HUES64 (cell line): Measurements from ENCODE around the gene HEATR3. TPM values are rescaled to one million over a fixed set of nuclear protein-coding genes. Genes with fewer than 3 reads are reported as not detected.

Source experiments
- H3K27ac ChIP-seq: 2 replicates; pipeline ENCODE4 v1.7.0; 2013; ENCODE audit warnings: low read depth, low read length, inconsistent platforms
- H3K27me3 ChIP-seq: 2 replicates; pipeline ENCODE4 v1.6.1; 2013; ENCODE audit warnings: mild to moderate bottlenecking, low read length; ENCODE audit not compliant: insufficient read depth
- H3K36me3 ChIP-seq: 2 replicates; pipeline ENCODE4 v1.6.1; 2013; ENCODE audit warnings: mild to moderate bottlenecking, low read length; ENCODE audit not compliant: insufficient read depth
- H3K4me1 ChIP-seq: 2 replicates; pipeline ENCODE4 v1.6.1; 2013; ENCODE audit warnings: mild to moderate bottlenecking, low read length, moderate library complexity; ENCODE audit not compliant: insufficient read depth
- H3K4me3 ChIP-seq: 2 replicates; pipeline ENCODE4 v1.5.1; 2013; ENCODE audit warnings: mild to moderate bottlenecking, low read length, moderate library complexity
- H3K9ac ChIP-seq: 2 replicates; pipeline ENCODE4 v1.6.1; 2013; ENCODE audit warnings: mild to moderate bottlenecking, low read depth, low read length
- H3K9me3 ChIP-seq: 2 replicates; pipeline ENCODE4 v1.6.1; 2013; ENCODE audit warnings: low read depth, low read length; ENCODE audit not compliant: insufficient read depth
- WGBS: fragments of 150-250, 120-280 bp; methylation state at CpG from one replicate; pipeline ENCODE4 v1.1.7; 2013; ENCODE audit warnings: missing lambda C conversion rate; 5-methylcytosine and 5-hydroxymethylcytosine counted together
- polyA plus RNA-seq, 2 experiments: library from polyadenylated mRNA; stranded (reverse); fragments of 50-300 nt; gene quantifications; one replicate each; pipeline ENCODE4 v1.2.3, GENCODE V29; 2013

Gene HEATR3
- 17.3 TPM for polyA plus RNA-seq (2013, experiment 1 of 2)
- 15.6 TPM for polyA plus RNA-seq (2013, experiment 2 of 2)

DNA sequence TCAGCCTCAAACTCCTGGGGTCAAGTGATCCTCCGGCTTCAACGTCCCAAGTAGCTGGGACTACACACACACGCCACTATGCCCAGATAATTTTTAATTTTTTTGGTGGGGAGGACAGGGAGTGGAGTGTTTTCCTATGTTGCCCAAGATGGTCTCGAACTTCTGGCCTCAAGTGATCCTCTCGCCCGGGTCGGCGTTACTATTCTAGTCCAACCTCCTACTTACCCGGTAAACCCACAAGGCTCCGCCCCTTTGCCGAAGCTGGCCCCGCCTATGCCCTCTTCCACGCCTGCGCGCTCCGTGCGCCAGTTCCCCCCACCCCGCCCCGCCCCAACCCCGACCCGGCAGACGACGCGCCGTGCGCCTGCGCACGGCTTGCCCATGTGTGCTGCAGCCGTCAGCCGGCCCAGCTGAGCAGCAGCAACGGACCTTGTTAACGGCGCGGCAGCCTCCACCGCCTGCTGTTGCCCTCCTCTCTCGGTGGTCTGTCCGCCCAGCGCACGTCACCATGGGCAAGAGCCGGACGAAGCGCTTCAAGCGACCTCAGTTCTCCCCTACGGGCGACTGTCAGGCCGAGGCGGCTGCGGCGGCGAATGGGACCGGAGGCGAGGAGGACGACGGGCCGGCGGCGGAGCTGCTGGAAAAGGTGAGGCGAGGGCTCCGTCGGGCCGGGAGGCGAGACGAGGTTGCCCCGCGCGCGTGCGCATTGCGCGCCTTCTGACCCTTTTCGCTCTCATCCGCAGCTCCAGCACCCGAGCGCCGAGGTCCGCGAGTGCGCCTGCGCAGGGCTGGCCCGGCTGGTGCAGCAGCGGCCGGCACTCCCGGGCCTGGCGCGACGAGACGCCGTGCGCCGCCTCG is at the start of gene HEATR3:
Gene HEATR3, plus strand, starts transcription at position 347 of the 858 bp plus-strand sequence. Its CDS starts 162 bp downstream, at position 509.
- Histone ChIP-seq H3K9me3 (no peaks in the 10 kb centered on the region), H3K27me3 (no peaks in the 10 kb centered on the region), H3K4me3 (peak within 1 kb of the TSS; percentile 97), H3K9ac (peak within 1 kb of the TSS; percentile 90), H3K4me1 (peaks cover 4% of the 10 kb centered on the region), H3K36me3 (peaks cover 24% of the 10 kb centered on the region), H3K27ac (peak within 1 kb of the TSS; percentile 92)
- 2% methylated on average over 90 of the region's 91 CpGs for WGBS

DNA sequence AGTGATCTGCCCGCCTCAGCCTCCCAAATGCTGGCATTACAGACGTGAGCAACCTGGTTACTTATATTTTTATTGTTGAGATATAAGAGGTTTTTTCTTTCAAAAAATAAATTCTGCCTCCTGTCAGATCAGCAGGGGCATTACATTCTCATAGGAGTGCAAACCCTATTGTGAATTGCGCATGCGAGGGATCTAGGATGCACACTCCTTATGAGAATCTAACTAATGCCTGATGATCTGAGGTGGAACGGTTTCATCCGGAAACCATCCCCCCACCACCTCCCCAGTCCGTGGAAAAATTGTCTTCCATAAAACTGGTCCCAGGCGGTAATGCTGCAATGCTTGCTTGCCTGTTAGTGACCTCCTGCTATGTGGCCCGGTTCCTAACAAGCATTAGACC is 48.2 kb upstream of the HEATR3 start:
- H3K36me3 ChIP-seq: no peaks in the 10 kb centered on the region
- H3K4me1 ChIP-seq: peaks cover 9% of the 10 kb centered on the region
- 93% methylated on average over 9 of the region's 9 CpGs for WGBS
- no peak overlapping the region for H3K9ac ChIP-seq
- no peak overlapping the region for H3K27ac ChIP-seq
- no peaks in the 10 kb centered on the region for H3K27me3 ChIP-seq
- no peaks in the 10 kb centered on the region for H3K9me3 ChIP-seq
- no peak overlapping the region for H3K4me3 ChIP-seq

DNA sequence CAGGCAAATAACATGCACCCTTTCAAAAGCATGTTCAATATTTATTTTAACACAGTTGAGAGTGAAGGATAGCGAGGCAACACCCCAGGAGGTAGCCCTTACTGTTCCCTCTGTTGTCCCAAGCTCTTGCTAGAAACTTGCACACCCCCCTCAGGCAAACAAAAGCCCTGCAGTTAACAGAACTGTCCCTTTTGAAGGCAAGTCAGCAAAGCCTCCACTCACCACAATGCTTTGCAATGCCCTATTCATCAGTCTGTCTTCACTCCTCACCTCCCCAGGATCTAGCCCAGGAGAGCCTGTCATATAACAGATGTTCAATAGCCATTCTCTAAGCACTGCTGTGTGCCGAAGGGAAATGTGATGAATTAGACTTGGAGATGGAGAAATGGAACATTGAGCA is 44.2 kb upstream of the HEATR3 start:
- Histone ChIP-seq H3K9ac (no peak overlapping the region), H3K4me3 (no peak overlapping the region), H3K4me1 (peaks cover 16% of the 10 kb centered on the region), H3K9me3 (no peaks in the 10 kb centered on the region), H3K27me3 (no peaks in the 10 kb centered on the region), H3K27ac (no peak overlapping the region), H3K36me3 (no peaks in the 10 kb centered on the region)
- WGBS: 49% methylated on average over 2 of the region's 2 CpGs

GRCh38 chr16:50023641-50024040 is 42.1 kb upstream of the HEATR3 start:
- H3K36me3 ChIP-seq: peaks cover 5% of the 10 kb centered on the region
- H3K4me3 ChIP-seq: no peak overlapping the region
- no peaks in the 10 kb centered on the region for H3K9me3 ChIP-seq
- WGBS: 81% methylated on average over 4 of the region's 4 CpGs
- no peaks in the 10 kb centered on the region for H3K27me3 ChIP-seq
- H3K4me1 ChIP-seq: peaks cover 16% of the 10 kb centered on the region
- no peak overlapping the region for H3K9ac ChIP-seq
- H3K27ac ChIP-seq: no peak overlapping the region

- H3K4me1 ChIP-seq: peaks cover 16% of the 10 kb centered on the region
- H3K9me3 ChIP-seq: no peaks in the 10 kb centered on the region
- H3K9ac ChIP-seq: no peak overlapping the region
- H3K27me3 ChIP-seq: no peaks in the 10 kb centered on the region
- H3K4me3 ChIP-seq: no peak overlapping the region; the same call in 1 of the 2 replicates
- 95% methylated on average over 11 of the region's 11 CpGs for WGBS
- peak overlapping the region; percentile 1; the same call in 1 of the 2 replicates for H3K27ac ChIP-seq
- H3K36me3 ChIP-seq: peaks cover 11% of the 10 kb centered on the region
Observed at GRCh38 chr16:50024207-50024606, 41.6 kb upstream of the HEATR3 start.

DNA sequence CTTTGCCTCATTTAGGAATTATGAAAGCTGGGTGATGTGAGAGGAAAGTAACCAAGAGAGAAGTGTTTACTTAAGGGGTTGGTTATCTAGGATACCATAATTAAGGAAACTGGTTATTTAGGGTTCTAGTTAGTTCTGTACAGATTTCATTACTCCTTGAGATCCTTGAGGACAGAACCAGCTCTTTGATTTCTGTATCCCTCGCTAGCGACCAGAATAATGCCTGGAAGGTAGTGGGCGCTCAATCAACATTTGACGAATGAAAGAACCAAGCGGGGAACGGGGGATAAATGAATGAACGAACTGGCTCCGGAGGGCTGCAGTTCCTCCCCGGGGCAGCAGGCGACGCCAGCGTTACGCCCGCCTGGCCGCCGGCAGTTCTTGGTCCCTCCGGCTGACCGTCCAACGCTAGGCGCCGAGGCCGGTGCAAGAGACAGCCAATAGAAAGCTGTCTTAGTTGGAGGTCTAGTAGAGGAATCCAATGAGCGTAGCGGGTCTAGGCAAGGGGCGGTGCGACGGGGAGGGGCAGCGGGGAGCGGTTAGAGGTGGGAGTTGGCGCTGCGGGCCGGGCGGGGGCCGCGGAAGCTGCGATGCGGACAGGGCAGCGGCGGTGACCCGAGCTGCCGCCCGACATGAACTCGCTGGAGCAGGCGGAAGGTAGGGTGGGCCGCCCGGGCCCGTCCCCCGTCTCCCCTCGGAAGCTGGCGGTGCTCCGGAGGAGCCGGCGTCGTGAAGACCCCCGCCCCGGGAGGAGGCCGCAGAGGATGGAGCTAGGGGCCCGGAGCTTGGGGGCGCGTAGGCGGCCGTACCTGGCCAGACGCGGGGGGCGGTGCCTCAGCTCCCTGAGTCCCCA is 40.9 kb upstream of the HEATR3 start, which contains the start of gene CNEP1R1:
Gene CNEP1R1, plus strand, starts transcription at position 542 of the 853 bp plus-strand sequence. Its CDS starts 91 bp downstream, at position 633.
- Histone ChIP-seq H3K27me3 (no peaks in the 10 kb centered on the region), H3K9ac (peak within 1 kb of the TSS; percentile 68), H3K9me3 (no peaks in the 10 kb centered on the region), H3K4me1 (peaks cover 16% of the 10 kb centered on the region), H3K27ac (peak within 1 kb of the TSS; percentile 1; the same call in 1 of the 2 replicates), H3K4me3 (peak within 1 kb of the TSS; percentile 99), H3K36me3 (peaks cover 18% of the 10 kb centered on the region)
- 1% methylated on average over 65 of the region's 65 CpGs for WGBS

- Histone ChIP-seq H3K9me3 (no peaks in the 10 kb centered on the region), H3K9ac (peak overlapping the region; percentile 68), H3K36me3 (peaks cover 24% of the 10 kb centered on the region), H3K27ac (no peak overlapping the region), H3K4me3 (peak overlapping the region; percentile 99), H3K4me1 (peaks cover 16% of the 10 kb centered on the region), H3K27me3 (no peaks in the 10 kb centered on the region)
- 1% methylated on average over 17 of the region's 17 CpGs for WGBS
Observed at GRCh38 chr16:50025537-50025931, 40.2 kb upstream of the HEATR3 start.

GRCh38 chr16:50027829-50028228 is 37.9 kb upstream of the HEATR3 start:
- H3K9ac ChIP-seq: no peak overlapping the region
- WGBS: 93% methylated on average over 3 of the region's 5 CpGs
- H3K9me3 ChIP-seq: no peaks in the 10 kb centered on the region
- H3K4me1 ChIP-seq: peaks cover 7% of the 10 kb centered on the region; the same call in 1 of the 2 replicates
- H3K27me3 ChIP-seq: no peaks in the 10 kb centered on the region
- H3K36me3 ChIP-seq: peaks cover 42% of the 10 kb centered on the region
- H3K4me3 ChIP-seq: no peak overlapping the region
- H3K27ac ChIP-seq: no peak overlapping the region

GRCh38 chr16:50035468-50035992 is 30.2 kb upstream of the HEATR3 start:
- no peaks in the 10 kb centered on the region for H3K27me3 ChIP-seq
- 0 out of 2 replicates have a peak, but pooled peaks cover 4% of the 10 kb centered on the region for H3K4me1 ChIP-seq
- WGBS: 91% methylated on average over 3 of the region's 3 CpGs
- no peak overlapping the region for H3K9ac ChIP-seq
- no peak overlapping the region for H3K4me3 ChIP-seq
- H3K36me3 ChIP-seq: peaks cover 59% of the 10 kb centered on the region
- no peak overlapping the region for H3K27ac ChIP-seq
- H3K9me3 ChIP-seq: no peaks in the 10 kb centered on the region

DNA sequence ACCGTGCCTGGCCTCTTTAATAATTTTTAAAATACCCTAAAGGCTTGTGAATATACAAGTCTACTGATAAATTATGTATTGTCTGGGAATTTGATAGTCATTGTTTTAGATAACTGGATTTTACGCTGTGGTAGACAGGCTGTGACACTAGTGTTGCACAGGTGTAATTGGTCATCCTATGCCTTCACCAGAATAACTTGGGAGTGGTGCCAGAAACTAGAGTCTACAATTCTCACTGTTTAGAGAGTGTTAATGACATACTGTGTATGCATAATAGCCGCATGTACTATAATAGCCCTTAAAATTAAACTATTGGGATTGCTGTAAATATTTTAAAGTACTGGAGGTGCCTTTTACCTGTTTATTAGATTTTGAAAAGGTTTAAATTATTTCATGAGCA is 29.3 kb upstream of the HEATR3 start:
- H3K36me3 ChIP-seq: peaks cover 52% of the 10 kb centered on the region
- H3K27ac ChIP-seq: no peak overlapping the region
- H3K9me3 ChIP-seq: no peaks in the 10 kb centered on the region
- 98% methylated on average over 2 of the region's 3 CpGs for WGBS
- no peak overlapping the region for H3K4me3 ChIP-seq
- no peak overlapping the region for H3K9ac ChIP-seq
- H3K27me3 ChIP-seq: no peaks in the 10 kb centered on the region
- 0 out of 2 replicates have a peak, but pooled peaks cover 4% of the 10 kb centered on the region for H3K4me1 ChIP-seq
